ENCODE data around the gene ALX4.

The ALX4 gene

GRCh38 chr11:44244639-44245310 is 65.2 kb downstream of the ALX4 start:
- CTCF ChIA-PET: interaction anchor here (0.6 to 0.9 kb wide), 2 partner anchors 20 to 41 kb away, joined by 3 to 4 read pairs; no protein-coding TSS in a partner anchor
- no peaks in the 10 kb centered on the region for H3K4me1 ChIP-seq (ENCODE audit: control insufficient read depth, insufficient read depth, low read length)
- no peaks in the 10 kb centered on the region for H3K9me3 ChIP-seq (ENCODE audit: control insufficient read depth, insufficient read depth, low read depth, low read length)
- peaks cover 0 to 47% of the 10 kb centered on the region in 2 experiments; a peak in 1 of 3 replicates for H3K36me3 ChIP-seq (ENCODE audit: control insufficient read depth in 2 of 2, insufficient read depth in 1 of 2, low read length in 2 of 2)
- POLR2A ChIA-PET: no interaction called here
- no peak for TF ChIP-seq ZNF404 (tag by site-specific recombination; IDR thresholded peaks at IDR 0.05)
- H3K4me3 ChIP-seq (ENCODE audit: low read depth, low read length): no peak overlapping the region
- no peak overlapping the region for H3K27ac ChIP-seq (ENCODE audit: extremely low read depth, low read depth, low read length)

- CTCF ChIA-PET: interaction anchor here (0.5 to 1.2 kb wide), 5 partner anchors 14 to 1056 kb away, joined by 3 to 8 read pairs (median 4); no protein-coding TSS in a partner anchor
- Histone ChIP-seq H3K4me1 (ENCODE audit: control insufficient read depth, insufficient read depth, low read length) (no peaks in the 10 kb centered on the region), H3K36me3 (ENCODE audit: control insufficient read depth in 2 of 2, insufficient read depth in 1 of 2, low read length in 2 of 2) (peaks cover 0 to 44% of the 10 kb centered on the region in 2 experiments; a peak in 1 of 3 replicates), H3K9me3 (ENCODE audit: control insufficient read depth, insufficient read depth, low read depth, low read length) (no peaks in the 10 kb centered on the region), H3K27ac (ENCODE audit: extremely low read depth, low read depth, low read length) (no peak overlapping the region), H3K4me3 (ENCODE audit: low read depth, low read length) (no peak overlapping the region)
- POLR2A ChIA-PET: no interaction called here
- no peak for TF ChIP-seq ZXDB (tag by site-specific recombination; IDR thresholded peaks at IDR 0.05)
- TF ChIP-seq ZNF837 (tag by site-specific recombination; IDR thresholded peaks at IDR 0.05): no peak
These were observed 66.2 kb downstream of the ALX4 start for GRCh38 chr11:44243595-44244343.

- H3K4me1 ChIP-seq (ENCODE audit: control insufficient read depth, insufficient read depth, low read length): no peaks in the 10 kb centered on the region
- CTCF ChIA-PET: interaction anchor here (1.0 to 1.2 kb wide), 4 partner anchors 14 to 281 kb away, joined by 3 to 8 read pairs (median 4); no protein-coding TSS in a partner anchor
- H3K36me3 ChIP-seq (ENCODE audit: control insufficient read depth in 2 of 2, insufficient read depth in 1 of 2, low read length in 2 of 2): peaks cover 0 to 48% of the 10 kb centered on the region in 2 experiments; a peak in 1 of 3 replicates
- no peak overlapping the region for H3K4me3 ChIP-seq (ENCODE audit: low read depth, low read length)
- no peak for TF ChIP-seq ZSCAN23 (tag by site-specific recombination; IDR thresholded peaks at IDR 0.05)
- TF ChIP-seq ZNF514 (tag by site-specific recombination; IDR thresholded peaks at IDR 0.05): no peak
- no peak for TF ChIP-seq ZSCAN30 (tag by site-specific recombination; IDR thresholded peaks at IDR 0.05)
- TF ChIP-seq ZNF654 (tag by site-specific recombination; IDR thresholded peaks at IDR 0.05; ENCODE audit: low read depth): no peak
- TF ChIP-seq ZNF16 (tag by site-specific recombination; IDR thresholded peaks at IDR 0.05; ENCODE audit: low read depth): no peak
- no peak for TF ChIP-seq IKZF3 (tag by site-specific recombination; IDR thresholded peaks at IDR 0.05)
- TF ChIP-seq ZNF121 (tag by site-specific recombination; IDR thresholded peaks at IDR 0.05): no peak
- no peak for TF ChIP-seq ZIC2 (tag by site-specific recombination; IDR thresholded peaks at IDR 0.05)
- TF ChIP-seq HOXD13 (CRISPR knock-in tag; IDR thresholded peaks at IDR 0.05; ENCODE audit: borderline replicate concordance): no peak
- TF ChIP-seq ZBTB11 (tag by site-specific recombination; conservative IDR thresholded peaks at IDR 0.05; ENCODE audit: low read depth): no peak
- no peak for TF ChIP-seq WT1 (tag by site-specific recombination; IDR thresholded peaks at IDR 0.05)
- TF ChIP-seq SCRT1 (tag by site-specific recombination; IDR thresholded peaks at IDR 0.05; ENCODE audit: borderline replicate concordance): no peak
- no peak overlapping the region for H3K27ac ChIP-seq (ENCODE audit: extremely low read depth, low read depth, low read length)
- H3K9me3 ChIP-seq (ENCODE audit: control insufficient read depth, insufficient read depth, low read depth, low read length): no peaks in the 10 kb centered on the region
- POLR2A ChIA-PET: no interaction called here
These were observed 66.9 kb downstream of the ALX4 start for GRCh38 chr11:44243086-44243485.
